ENCODE measurements around the gene ETV6.

DNA sequence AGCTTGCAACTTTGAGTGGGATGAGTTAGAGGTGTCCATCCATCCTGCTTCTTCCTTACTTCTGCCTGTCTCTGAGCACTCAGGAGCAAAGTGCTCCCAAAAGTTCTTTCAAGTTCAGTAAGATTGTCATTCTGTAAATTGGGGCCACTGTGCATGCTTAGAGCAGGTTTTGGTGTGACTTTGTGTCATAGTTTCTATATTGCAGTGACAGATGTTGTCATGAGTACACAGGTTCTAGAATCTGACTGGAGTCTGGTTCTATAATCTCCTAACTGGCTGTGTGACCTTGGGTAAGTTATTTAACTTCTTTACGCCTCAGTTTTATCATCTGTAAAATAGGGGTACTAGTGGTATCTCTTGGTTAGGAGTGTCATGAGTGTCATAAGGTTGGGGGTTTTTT lies 218.6 kb downstream of the ETV6 start:
- TF ChIP-seq, protein P1, sequence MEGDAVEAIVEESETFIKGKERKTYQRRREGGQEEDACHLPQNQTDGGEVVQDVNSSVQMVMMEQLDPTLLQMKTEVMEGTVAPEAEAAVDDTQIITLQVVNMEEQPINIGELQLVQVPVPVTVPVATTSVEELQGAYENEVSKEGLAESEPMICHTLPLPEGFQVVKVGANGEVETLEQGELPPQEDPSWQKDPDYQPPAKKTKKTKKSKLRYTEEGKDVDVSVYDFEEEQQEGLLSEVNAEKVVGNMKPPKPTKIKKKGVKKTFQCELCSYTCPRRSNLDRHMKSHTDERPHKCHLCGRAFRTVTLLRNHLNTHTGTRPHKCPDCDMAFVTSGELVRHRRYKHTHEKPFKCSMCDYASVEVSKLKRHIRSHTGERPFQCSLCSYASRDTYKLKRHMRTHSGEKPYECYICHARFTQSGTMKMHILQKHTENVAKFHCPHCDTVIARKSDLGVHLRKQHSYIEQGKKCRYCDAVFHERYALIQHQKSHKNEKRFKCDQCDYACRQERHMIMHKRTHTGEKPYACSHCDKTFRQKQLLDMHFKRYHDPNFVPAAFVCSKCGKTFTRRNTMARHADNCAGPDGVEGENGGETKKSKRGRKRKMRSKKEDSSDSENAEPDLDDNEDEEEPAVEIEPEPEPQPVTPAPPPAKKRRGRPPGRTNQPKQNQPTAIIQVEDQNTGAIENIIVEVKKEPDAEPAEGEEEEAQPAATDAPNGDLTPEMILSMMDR (conservative IDR thresholded peaks at IDR 0.05; ENCODE audit: low read length): no peak
- no peak for TF ChIP-seq EZH2phosphoT487 (IDR thresholded peaks at IDR 0.05; ENCODE audit: borderline replicate concordance, low read depth, low read length)
